ENCODE measurements around the gene PLTP. TPM values are rescaled to one million over a fixed set of nuclear protein-coding genes. Genes with fewer than 3 reads are reported as not detected.
A peak's percentile ranks its signal among the peaks of the same experiment; 100 is the strongest.

Gene PLTP
- total and polyA plus RNA-seq, 2 of the 13 experiments (the other 11 are each of a cell fraction or from before 2014, with no cell fraction given): 16.9 to 28.6 TPM

DNA sequence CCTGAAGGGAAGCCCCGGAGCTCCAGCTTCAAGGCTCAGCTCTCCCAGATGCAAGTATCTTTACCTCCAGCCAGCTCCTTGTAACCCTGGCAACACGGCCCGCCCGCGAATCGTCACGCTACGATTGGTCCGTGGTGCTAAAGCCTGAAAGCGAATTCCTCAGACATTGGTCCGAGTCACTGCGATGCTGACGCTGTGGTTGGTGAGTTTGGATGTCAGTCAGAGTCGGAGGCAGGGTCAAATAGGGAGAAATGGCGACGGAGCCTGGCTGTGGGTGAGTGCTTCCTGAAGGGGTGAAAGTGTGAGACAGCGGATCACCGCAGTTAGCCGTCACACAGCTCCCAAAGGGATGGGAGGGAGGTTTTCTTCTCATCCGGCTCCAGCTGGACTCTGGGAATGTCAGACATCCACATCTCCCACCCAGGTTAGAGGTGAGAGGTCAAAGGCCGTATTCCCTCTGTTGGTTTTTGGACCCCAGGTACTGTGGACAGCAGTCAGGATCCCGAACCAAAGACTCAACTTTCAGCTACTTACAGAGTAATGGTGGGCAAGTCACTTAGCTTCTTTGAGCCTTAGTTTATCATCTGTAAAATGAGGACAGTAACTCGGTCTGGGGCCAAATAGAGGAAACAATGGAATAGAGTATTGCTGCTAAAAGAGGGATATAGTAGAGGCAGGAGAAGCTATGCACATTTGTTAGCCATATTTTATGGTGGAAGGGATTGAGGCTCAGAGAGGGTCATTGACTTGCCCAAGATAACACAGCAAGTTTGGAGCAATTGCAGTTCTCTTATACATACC, 30.8 kb downstream of the PLTP start, which contains the start of gene ZSWIM1 (continued):
- TF ChIP-seq KLF6 (CRISPR knock-in tag; IDR thresholded peaks at IDR 0.05) (peak; percentile 64; the same call in 1 of the 2 replicates), POGK (CRISPR knock-in tag; conservative IDR thresholded peaks at IDR 0.05) (peak; percentile 61; the same call in 1 of the 2 replicates), ZNF883 (CRISPR knock-in tag; IDR thresholded peaks at IDR 0.05; ENCODE audit: not compliant biosample characterization) (peak; percentile 90), SATB2 (CRISPR knock-in tag; IDR thresholded peaks at IDR 0.05) (no peak; the same call in 1 of the 2 replicates), ARHGAP35 (CRISPR knock-in tag; IDR thresholded peaks at IDR 0.05; ENCODE audit: borderline replicate concordance) (peak; percentile 92), TBL1XR1 (IDR thresholded peaks at IDR 0.05; ENCODE audit: borderline replicate concordance, low read length, partially characterized antibody) (peak; percentile 58), PBX3 (CRISPR knock-in tag; IDR thresholded peaks at IDR 0.05; ENCODE audit: borderline replicate concordance) (peak; percentile 91; the same call in 1 of the 2 replicates), SALL1 (CRISPR knock-in tag; IDR thresholded peaks at IDR 0.05) (peak; percentile 88), NCOA1 (CRISPR knock-in tag; IDR thresholded peaks at IDR 0.05) (no peak), SYNCRIP (IDR thresholded peaks at IDR 0.05; ENCODE audit: insufficient read depth, low read depth, low read length) (no peak), CHCHD3 (CRISPR knock-in tag; IDR thresholded peaks at IDR 0.05) (no peak), ZNF230 (CRISPR knock-in tag; IDR thresholded peaks at IDR 0.05) (peak; percentile 63), KDM4B (CRISPR knock-in tag; IDR thresholded peaks at IDR 0.05) (peak; percentile 78; the same call in 1 of the 2 replicates), HHEX (CRISPR knock-in tag; IDR thresholded peaks at IDR 0.05) (0 out of 2 replicates have a peak, but pooled peaks have one; percentile 20), ZFP37 (CRISPR knock-in tag; IDR thresholded peaks at IDR 0.05; ENCODE audit: borderline replicate concordance) (0 out of 2 replicates have a peak, but pooled peaks have one; percentile 56), ZNF83 (CRISPR knock-in tag; IDR thresholded peaks at IDR 0.05; ENCODE audit: borderline replicate concordance) (0 out of 2 replicates have a peak, but pooled peaks have one; percentile 88), MIER2 (CRISPR knock-in tag; IDR thresholded peaks at IDR 0.05) (peak; percentile 29; the same call in 1 of the 2 replicates), PHF21A (CRISPR knock-in tag; IDR thresholded peaks at IDR 0.05) (no peak), SRSF9 (IDR thresholded peaks at IDR 0.05; ENCODE audit: borderline replicate concordance, insufficient read depth, low read depth, low read length, poor library complexity, severe bottlenecking) (no peak), GATAD2A (CRISPR knock-in tag; IDR thresholded peaks at IDR 0.05) (peak; percentile 30; the same call in 1 of the 2 replicates), GZF1 (CRISPR knock-in tag; IDR thresholded peaks at IDR 0.05) (peak; percentile 43; the same call in 1 of the 2 replicates), CBX5 (CRISPR knock-in tag; IDR thresholded peaks at IDR 0.05; ENCODE audit: borderline replicate concordance) (0 out of 2 replicates have a peak, but pooled peaks have one; percentile 65), CBFB (CRISPR knock-in tag; IDR thresholded peaks at IDR 0.05) (peak; percentile 90), ZNF3 (CRISPR knock-in tag; IDR thresholded peaks at IDR 0.05) (peak; percentile 52; the same call in 1 of the 2 replicates), YEATS4 (CRISPR knock-in tag; IDR thresholded peaks at IDR 0.05; ENCODE audit: borderline replicate concordance) (peak; percentile 95), RBM22 (optimal IDR thresholded peaks at IDR 0.05; ENCODE audit: low read length) (peak; percentile 100), KDM2A (CRISPR knock-in tag; IDR thresholded peaks at IDR 0.05; ENCODE audit: borderline replicate concordance, low read depth) (peak; percentile 94), RXRA (CRISPR knock-in tag; IDR thresholded peaks at IDR 0.05) (peak; percentile 95), HNF4A (CRISPR knock-in tag; IDR thresholded peaks at IDR 0.05) (peak; percentile 90)

Measured in HepG2 (cell line).